CD14-positive monocyte (primary cell): Measurements from ENCODE around the gene TYK2. TPM values are rescaled to one million over a fixed set of nuclear protein-coding genes. Genes with fewer than 3 reads are reported as not detected.

Experiments used
- DNase-seq, 3 donors: peaks; one replicate each; pipeline ENCODE4 v3.0.0-alpha.2; 2011 to 2022
- H2AFZ ChIP-seq: 2 replicates; pipeline ENCODE4 v1.6.0; 2012; ENCODE audit warnings: mild to moderate bottlenecking, low read depth, low read length, inconsistent platforms; ENCODE audit not compliant: insufficient read depth, poor library complexity, severe bottlenecking
- H3K27ac ChIP-seq, 2 donors: 1 replicate in 1 of 2; 2 replicates in 1 of 2; pipeline ENCODE4 v1.5.1; 2012 to 2013; ENCODE audit warnings: low read length in 2 of 2, control low read depth in 1 of 2, inconsistent platforms in 1 of 2, low read depth in 1 of 2, mild to moderate bottlenecking in 1 of 2
- H3K27me3 ChIP-seq, 2 donors: one replicate each; pipeline versions ENCODE4 v1.6.0 to v1.6.1; 2011 to 2013; ENCODE audit warnings: low read length in 2 of 2; ENCODE audit not compliant: control insufficient read depth in 2 of 2, insufficient read depth in 2 of 2
- H3K36me3 ChIP-seq, 2 donors: replicated peaks in 1 of 2; 1 replicate in 1 of 2; 2 replicates in 1 of 2; pipeline versions ENCODE4 v1.5.1 to v1.6.1; 2012 to 2013; ENCODE audit warnings: low read length in 2 of 2, control low read depth in 1 of 2, inconsistent platforms in 1 of 2, mild to moderate bottlenecking in 1 of 2; ENCODE audit not compliant: insufficient read depth in 2 of 2, control insufficient read depth in 1 of 2
- H3K4me1 ChIP-seq, 2 donors: 1 replicate in 1 of 2; 2 replicates in 1 of 2; pipeline versions ENCODE4 v1.5.1 to v1.6.1; 2012 to 2013; ENCODE audit warnings: low read length in 2 of 2, control low read depth in 1 of 2, inconsistent platforms in 1 of 2, mild to moderate bottlenecking in 1 of 2, moderate library complexity in 1 of 2; ENCODE audit not compliant: insufficient read depth in 2 of 2, control insufficient read depth in 1 of 2
- H3K4me2 ChIP-seq: replicated peaks from 2 replicates; pipeline ENCODE3; 2012; ENCODE audit warnings: low read length, moderate library complexity, mild to moderate bottlenecking; ENCODE audit not compliant: poor library complexity, severe bottlenecking; ENCODE audit errors: extremely low read depth
- H3K4me3 ChIP-seq, 3 experiments: fragments of 200-600 bp in 1 of 3; sonication (generic) in 1 of 3; replicated peaks in 1 of 3; 1 replicate in 2 of 3; 2 replicates in 1 of 3; pipeline ENCODE4 v1.5.1; 2011 to 2013; ENCODE audit warnings: low read length in 3 of 3, mild to moderate bottlenecking in 3 of 3, control low read depth in 2 of 3, low read depth in 2 of 3, inconsistent platforms in 1 of 3, moderate library complexity in 1 of 3
- H3K79me2 ChIP-seq: 2 replicates; pipeline ENCODE4 v1.6.0; 2012; ENCODE audit warnings: mild to moderate bottlenecking, control low read depth, inconsistent platforms, low read length, moderate library complexity; ENCODE audit not compliant: insufficient read depth
- H3K9ac ChIP-seq: 2 replicates; pipeline ENCODE4 v1.6.0; 2017; ENCODE audit warnings: low read length, mild to moderate bottlenecking; ENCODE audit not compliant: insufficient read depth, poor library complexity, severe bottlenecking
- H3K9me3 ChIP-seq, 2 donors: replicated peaks in 1 of 2; 1 replicate in 1 of 2; 2 replicates in 1 of 2; pipeline versions ENCODE4 v1.5.1 to v1.6.1; 2012 to 2013; ENCODE audit warnings: low read length in 2 of 2, control low read depth in 1 of 2; ENCODE audit not compliant: control insufficient read depth in 1 of 2, insufficient read depth in 1 of 2
- H4K20me1 ChIP-seq: 2 replicates; pipeline ENCODE4 v1.6.0; 2012; ENCODE audit warnings: mild to moderate bottlenecking, low read length, control low read depth, moderate library complexity; ENCODE audit not compliant: insufficient read depth
- H3K27ac Mint-ChIP-seq, 7 donors: one replicate each; pipeline ENCODE4 v1.8.0; 2020; ENCODE audit warnings: mild to moderate bottlenecking in 7 of 7, mixed read lengths in 7 of 7, moderate library complexity in 6 of 7, inconsistent platforms in 2 of 7
- H3K27me3 Mint-ChIP-seq, 3 donors: one replicate each; pipeline ENCODE4 v1.8.0; 2021 to 2022; ENCODE audit warnings: low read depth in 3 of 3, mild to moderate bottlenecking in 3 of 3, mixed read lengths in 3 of 3, moderate library complexity in 3 of 3, inconsistent platforms in 1 of 3
- H3K36me3 Mint-ChIP-seq, 2 donors: one replicate each; pipeline ENCODE4 v1.8.0; 2020; ENCODE audit warnings: mixed read lengths in 2 of 2, inconsistent platforms in 1 of 2, mild to moderate bottlenecking in 1 of 2
- H3K4me1 Mint-ChIP-seq: one replicate; pipeline ENCODE4 v1.8.0; 2020; ENCODE audit warnings: mild to moderate bottlenecking, mixed read lengths
- H3K4me3 Mint-ChIP-seq, 2 donors: one replicate each; pipeline ENCODE4 v1.8.0; 2020; ENCODE audit warnings: mild to moderate bottlenecking in 2 of 2, mixed read lengths in 2 of 2, moderate library complexity in 1 of 2
- H3K9me3 Mint-ChIP-seq, 7 donors: one replicate each; pipeline ENCODE4 v1.8.0; 2020 to 2022; ENCODE audit warnings: mixed read lengths in 7 of 7, mild to moderate bottlenecking in 6 of 7, moderate library complexity in 6 of 7, inconsistent platforms in 2 of 7
- WGBS: methylation state at CpG from one replicate; pipeline ENCODE4 v1.1.5; 2013; ENCODE audit warnings: missing lambda C conversion rate; ENCODE audit not compliant: insufficient coverage; 5-methylcytosine and 5-hydroxymethylcytosine counted together
- intact Hi-C, 2 donors: fragments of 100-400 bp; cut with micrococcal nuclease; formaldehyde crosslinking; loops; one replicate each; pipeline versions ENCODE4 v1.15.0 to v1.15.1; 2023
- polyA plus RNA-seq, 3 donors: library from polyadenylated mRNA; depleted of rRNA in 1 of 3; unstranded in 2 of 3; stranded (reverse) in 1 of 3; fragments of 300-500 nt in 2 of 3; fragments of >200 nt in 1 of 3; fragmentation: Illumina TruSeq in 2 of 3; gene quantifications; 1 replicate in 2 of 3; 2 replicates in 1 of 3; pipeline ENCODE4 v1.2.3, GENCODE V29; 2012 to 2021
- TF ChIP-seq, protein P1 (sequence below): fragments of 200-600 bp; IDR thresholded peaks from one replicate; pipeline ENCODE4 v1.8.0; 2022; ENCODE audit warnings: antibody characterized with exemption, mild to moderate bottlenecking

TYK2 gene
- polyA plus RNA-seq, 3 donors = 82.9 to 441 (median 113) TPM

- TF ChIP-seq, protein P1, sequence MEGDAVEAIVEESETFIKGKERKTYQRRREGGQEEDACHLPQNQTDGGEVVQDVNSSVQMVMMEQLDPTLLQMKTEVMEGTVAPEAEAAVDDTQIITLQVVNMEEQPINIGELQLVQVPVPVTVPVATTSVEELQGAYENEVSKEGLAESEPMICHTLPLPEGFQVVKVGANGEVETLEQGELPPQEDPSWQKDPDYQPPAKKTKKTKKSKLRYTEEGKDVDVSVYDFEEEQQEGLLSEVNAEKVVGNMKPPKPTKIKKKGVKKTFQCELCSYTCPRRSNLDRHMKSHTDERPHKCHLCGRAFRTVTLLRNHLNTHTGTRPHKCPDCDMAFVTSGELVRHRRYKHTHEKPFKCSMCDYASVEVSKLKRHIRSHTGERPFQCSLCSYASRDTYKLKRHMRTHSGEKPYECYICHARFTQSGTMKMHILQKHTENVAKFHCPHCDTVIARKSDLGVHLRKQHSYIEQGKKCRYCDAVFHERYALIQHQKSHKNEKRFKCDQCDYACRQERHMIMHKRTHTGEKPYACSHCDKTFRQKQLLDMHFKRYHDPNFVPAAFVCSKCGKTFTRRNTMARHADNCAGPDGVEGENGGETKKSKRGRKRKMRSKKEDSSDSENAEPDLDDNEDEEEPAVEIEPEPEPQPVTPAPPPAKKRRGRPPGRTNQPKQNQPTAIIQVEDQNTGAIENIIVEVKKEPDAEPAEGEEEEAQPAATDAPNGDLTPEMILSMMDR = no peak
- Histone ChIP-seq H4K20me1 (peaks cover 17% of the 10 kb centered on the region), H3K4me2 (no peak overlapping the region), H3K79me2 (no peaks in the 10 kb centered on the region), H3K9ac (no peak overlapping the region), H3K4me1 (no peaks in the 10 kb centered on the region), H3K4me3 (no peak overlapping the region), H2AFZ (no peak overlapping the region), H3K27ac (no peak overlapping the region), H3K9me3 (no peaks in the 10 kb centered on the region), H3K27me3 (no peaks in the 10 kb centered on the region), H3K36me3 (peaks cover 92 to 97% of the 10 kb centered on the region in 2 donors)
- H3K36me3 Mint-ChIP-seq = peaks cover 58 to 90% of the 10 kb centered on the region in 2 donors
- WGBS = 83% methylated on average over 11 of the region's 11 CpGs
- no peak overlapping the region for H3K4me3 Mint-ChIP-seq
- intact Hi-C loops = no loop called here
- H3K27me3 Mint-ChIP-seq = peaks cover 0 to 2% (median 0%) of the 10 kb centered on the region in 3 donors
- DNase-seq = no peak
- no peaks in the 10 kb centered on the region for H3K4me1 Mint-ChIP-seq
- peak overlapping the region in 1 of 7 donors; percentile 20 for H3K27ac Mint-ChIP-seq
- no peaks in the 10 kb centered on the region for H3K9me3 Mint-ChIP-seq
Measured at GRCh38 chr19:10321417-10321797, 59.0 kb downstream of the TYK2 start.

- Mint-ChIP-seq H3K27me3 (peaks cover 0 to 2% (median 0%) of the 10 kb centered on the region in 3 donors), H3K36me3 (peaks cover 53 to 87% of the 10 kb centered on the region in 2 donors), H3K9me3 (no peaks in the 10 kb centered on the region), H3K27ac (peak overlapping the region in 1 of 7 donors; percentile 7), H3K4me3 (no peak overlapping the region), H3K4me1 (peaks cover 2% of the 10 kb centered on the region)
- H3K79me2 ChIP-seq = no peaks in the 10 kb centered on the region
- TF ChIP-seq, protein P1 = no peak
- no peak for DNase-seq
- intact Hi-C loops = no loop called here
- H3K27ac ChIP-seq = no peak overlapping the region
- H4K20me1 ChIP-seq = peaks cover 21% of the 10 kb centered on the region
- no peak overlapping the region for H3K4me2 ChIP-seq
- H3K36me3 ChIP-seq = peaks cover 87 to 95% of the 10 kb centered on the region in 2 donors
- H3K9me3 ChIP-seq = no peaks in the 10 kb centered on the region
- H3K4me1 ChIP-seq = peaks cover 3 to 5% of the 10 kb centered on the region in 2 donors
- no peak overlapping the region for H3K4me3 ChIP-seq
- H3K27me3 ChIP-seq = no peaks in the 10 kb centered on the region
- H2AFZ ChIP-seq = no peak overlapping the region
- 97% methylated on average over 21 of the region's 32 CpGs for WGBS
- no peak overlapping the region for H3K9ac ChIP-seq
Measured at GRCh38 chr19:10320602-10321416, 59.6 kb downstream of the TYK2 start.
